Endothelial cell of umbilical vein (primary cell): ENCODE measurements around the gene SEZ6. TPM values are rescaled to one million over a fixed set of nuclear protein-coding genes. Genes with fewer than 3 reads are reported as not detected.

Experiments used
- BruUV-seq: library from RNA; stranded (reverse); fragments of 400-500 nt; replicated peaks from 2 replicates; lab custom pipeline; 2021; lab: Mats Ljungman, UMichigan
- CTCF ChIA-PET: fragments of 300-600, 350-600 bp; sonication (Branson Sonifier 250); formaldehyde crosslinking; loops from one replicate; lab custom pipeline; 2021; ENCODE audit warnings: antibody characterized with exemption, inconsistent platforms; lab: Charles Lee
- POLR2A ChIA-PET: fragments of 300-600, 350-600 bp; sonication (Branson Sonifier 250); formaldehyde crosslinking; loops from one replicate; lab custom pipeline; 2021; ENCODE audit warnings: antibody characterized with exemption, inconsistent platforms; lab: Charles Lee
- DNase-seq: peaks from one replicate; pipeline ENCODE4 v3.0.0-alpha.2; 2011; ENCODE audit warnings: low read depth, low spot score
- FAIRE-seq: peaks from 2 replicates; lab custom pipeline; 2011; peaks lifted over from hg19 to GRCh38; lab: Jason Lieb, UNC
- H2AFZ ChIP-seq: 2 replicates; pipeline ENCODE4 v1.6.0; 2012; ENCODE audit warnings: low read depth, low read length, control low read depth, inconsistent platforms
- H3K27ac ChIP-seq: 2 replicates; pipeline ENCODE4 v1.5.1; 2011; ENCODE audit warnings: low read depth, mild to moderate bottlenecking, control low read depth, low read length, moderate library complexity; ENCODE audit not compliant: insufficient read depth
- H3K27me3 ChIP-seq, 2 experiments: 2 replicates each; pipeline versions ENCODE4 v1.6.0 to v1.6.1; 2011; ENCODE audit warnings: low read length in 2 of 2, mixed read lengths in 1 of 2; ENCODE audit not compliant: control insufficient read depth in 2 of 2, insufficient read depth in 2 of 2
- H3K36me3 ChIP-seq, 2 experiments: 2 replicates in 1 of 2; 3 replicates in 1 of 2; pipeline ENCODE4 v1.5.1; 2011; ENCODE audit warnings: low read length in 2 of 2, mild to moderate bottlenecking in 1 of 2, moderate library complexity in 1 of 2; ENCODE audit not compliant: control insufficient read depth in 2 of 2, insufficient read depth in 2 of 2; ENCODE audit errors: extremely low read depth in 1 of 2
- H3K4me1 ChIP-seq: 3 replicates; pipeline ENCODE4 v1.5.1; 2011; ENCODE audit warnings: mild to moderate bottlenecking, low read length; ENCODE audit not compliant: control insufficient read depth, insufficient read depth; ENCODE audit errors: extremely low read depth
- H3K4me2 ChIP-seq: 2 replicates; pipeline ENCODE4 v1.6.1; 2011; ENCODE audit warnings: low read length, control low read depth, mixed read lengths; ENCODE audit not compliant: insufficient read depth
- H3K4me3 ChIP-seq, 3 experiments: fragments of 200-600 bp in 1 of 3; sonication (generic), shearing (Covaris generic) in 1 of 3; replicated peaks in 1 of 3; 2 replicates each; pipeline ENCODE4 v1.5.1; 2011 to 2016; ENCODE audit warnings: control low read depth in 3 of 3, low read length in 3 of 3, mild to moderate bottlenecking in 2 of 3, inconsistent platforms in 1 of 3, low read depth in 1 of 3, moderate library complexity in 1 of 3; ENCODE audit not compliant: insufficient read depth in 1 of 3
- H3K79me2 ChIP-seq: 2 replicates; pipeline ENCODE4 v1.6.0; 2012; ENCODE audit warnings: low read length, inconsistent platforms; ENCODE audit not compliant: control insufficient read depth, insufficient read depth
- H3K9ac ChIP-seq: replicated peaks from 2 replicates; pipeline ENCODE3; 2011; ENCODE audit warnings: low read length, control low read depth; ENCODE audit not compliant: insufficient read depth; ENCODE audit errors: extremely low read depth
- H3K9me1 ChIP-seq: replicated peaks from 3 replicates; pipeline ENCODE4 v1.6.0; 2011; ENCODE audit warnings: mild to moderate bottlenecking, low read length; ENCODE audit not compliant: control insufficient read depth, insufficient read depth; ENCODE audit errors: extremely low read depth
- H3K9me3 ChIP-seq: replicated peaks from 2 replicates; pipeline ENCODE4 v1.5.1; 2012; ENCODE audit warnings: low read length, inconsistent platforms; ENCODE audit not compliant: control insufficient read depth, insufficient read depth
- H4K20me1 ChIP-seq: replicated peaks from 2 replicates; pipeline ENCODE3; 2011; ENCODE audit warnings: mild to moderate bottlenecking, low read length; ENCODE audit not compliant: control insufficient read depth, insufficient read depth; ENCODE audit errors: extremely low read depth
- CTCF ChIP-seq, 2 donors: IDR thresholded peaks; 1 replicate in 1 of 2; 2 replicates in 1 of 2; pipeline ENCODE4 v1.5.1; 2011; ENCODE audit warnings: low read length in 2 of 2, mild to moderate bottlenecking in 2 of 2, moderate library complexity in 2 of 2, control low read depth in 1 of 2, inconsistent platforms in 1 of 2, low read depth in 1 of 2; ENCODE audit not compliant: insufficient read depth in 1 of 2; ENCODE audit errors: extremely low read depth in 1 of 2
- EZH2 ChIP-seq: IDR thresholded peaks from 2 replicates; pipeline ENCODE4 v1.6.1; 2012; ENCODE audit warnings: borderline replicate concordance, low read depth, mild to moderate bottlenecking, moderate library complexity, low read length, inconsistent platforms; ENCODE audit not compliant: severe bottlenecking
- FOS ChIP-seq: IDR thresholded peaks from 2 replicates; pipeline ENCODE4 v1.6.1; 2011; ENCODE audit warnings: mild to moderate bottlenecking, low read length, moderate library complexity, borderline replicate concordance; ENCODE audit not compliant: insufficient read depth
- GATA2 ChIP-seq: IDR thresholded peaks from 2 replicates; pipeline ENCODE4 v1.7.0; 2011; ENCODE audit warnings: low read depth, mild to moderate bottlenecking, moderate library complexity, mixed read lengths, low read length; ENCODE audit not compliant: insufficient read length, insufficient read depth
- JUN ChIP-seq: IDR thresholded peaks from 2 replicates; pipeline ENCODE4 v1.6.1; 2011; ENCODE audit warnings: borderline replicate concordance, low read depth; ENCODE audit not compliant: insufficient read length, insufficient read depth
- MYC ChIP-seq: IDR thresholded peaks from one replicate; pipeline ENCODE4 v1.6.1; 2011; ENCODE audit warnings: mild to moderate bottlenecking, low read depth, low read length
- POLR2A ChIP-seq: IDR thresholded peaks from 2 replicates; pipeline ENCODE4 v1.6.1; 2012; ENCODE audit warnings: low read depth, mild to moderate bottlenecking, control low read depth, low read length
- POLR2AphosphoS5 ChIP-seq: IDR thresholded peaks from 2 replicates; pipeline ENCODE4 v1.6.1; 2012; ENCODE audit warnings: low read depth, mild to moderate bottlenecking, control low read depth, low read length, moderate library complexity; ENCODE audit not compliant: insufficient read depth
- dilution Hi-C: fragments of 300-500 bp; cut with MboI; formaldehyde crosslinking; loops from one replicate; pipeline ENCODE4 v1.15.0; 2019; ENCODE audit warnings: low sequenced_read_pairs; ENCODE audit not compliant: extremely low pct_ligation_motif_present
- intact Hi-C: fragments of 100-400 bp; cut with micrococcal nuclease; formaldehyde crosslinking; loops from one replicate; pipeline ENCODE4 v1.10.0; 2022
- polyA plus RNA-seq, 4 experiments: library from polyadenylated mRNA; depleted of rRNA in 3 of 4; stranded (reverse) in 3 of 4; unstranded in 1 of 4; fragments of >200 nt; gene quantifications; 2 replicates each; pipeline versions ENCODE4 v1.2.1 to v1.2.3, GENCODE V29; 2011 to 2012; ENCODE audit warnings: missing spikeins in 1 of 4
- total RNA-seq: library from RNA; stranded (reverse); gene quantifications from 2 replicates; pipeline ENCODE4 v1.2.3, GENCODE V29; 2021
- TF ChIP-seq, protein P1 (sequence below): IDR thresholded peaks from 2 replicates; pipeline ENCODE4 v1.6.1; 2011; ENCODE audit not compliant: insufficient read depth, insufficient read length

SEZ6 gene
- total and polyA plus RNA-seq, 2 donors (not counting 3 experiments of a cell fraction or from before 2014, with no cell fraction given): not detected

DNA sequence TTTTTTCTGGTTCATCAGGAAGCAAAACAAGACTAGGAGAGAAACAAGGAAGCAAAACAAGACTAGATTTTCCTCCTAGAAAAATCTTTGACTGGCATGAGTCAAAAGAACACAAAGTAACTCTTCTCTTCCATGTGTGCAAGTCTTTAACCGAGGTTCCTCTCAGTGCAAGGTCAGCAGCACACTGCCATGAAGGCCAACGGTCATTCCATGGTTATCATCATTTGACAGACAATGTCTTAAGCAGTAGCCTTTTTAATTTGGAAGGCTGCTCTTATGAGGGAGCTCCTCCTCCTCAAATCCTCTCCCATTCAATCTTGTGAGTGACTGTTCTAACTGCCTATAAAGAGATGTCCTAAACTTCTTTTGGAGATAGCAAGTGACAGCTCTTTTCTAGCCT lies 87.5 kb downstream of the SEZ6 start:
- DNase-seq: no peak
- Histone ChIP-seq H3K9me1 (no peaks in the 10 kb centered on the region), H3K36me3 (peaks cover 26 to 43% of the 10 kb centered on the region in 2 experiments), H3K4me1 (no peaks in the 10 kb centered on the region), H4K20me1 (no peaks in the 10 kb centered on the region), H3K4me2 (no peak overlapping the region), H3K27ac (no peak overlapping the region), H3K9ac (no peak overlapping the region), H3K79me2 (no peaks in the 10 kb centered on the region), H3K4me3 (no peak overlapping the region), H3K27me3 (no peaks in the 10 kb centered on the region), H3K9me3 (no peaks in the 10 kb centered on the region), H2AFZ (no peak overlapping the region)
- ChIA-PET CTCF (interaction anchor here (0.7 to 5.1 kb wide), 6 partner anchors 9 to 191 kb away, joined by 3 to 58 read pairs (median 4); partner anchors contain the start of gene TLCD1), POLR2A (no interaction called here)
- intact Hi-C loops: no loop called here
- no peak for TF ChIP-seq POLR2A
- TF ChIP-seq FOS: no peak
- TF ChIP-seq EZH2: no peak
- no peak for TF ChIP-seq GATA2
- TF ChIP-seq, protein P1, sequence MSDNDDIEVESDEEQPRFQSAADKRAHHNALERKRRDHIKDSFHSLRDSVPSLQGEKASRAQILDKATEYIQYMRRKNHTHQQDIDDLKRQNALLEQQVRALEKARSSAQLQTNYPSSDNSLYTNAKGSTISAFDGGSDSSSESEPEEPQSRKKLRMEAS: no peak
- no peak for TF ChIP-seq POLR2AphosphoS5
- no peak for TF ChIP-seq MYC
- TF ChIP-seq CTCF (IDR thresholded peaks at IDR 0.05; ENCODE audit: extremely low read depth in 1 of 2, insufficient read depth in 1 of 2, low read depth in 1 of 2, low read length in 2 of 2): no peak
- no peak for TF ChIP-seq JUN
- dilution Hi-C loops: no loop called here
- BruUV-seq: no TSS peak
- FAIRE-seq: no peak
